GM18951 (cell line): ENCODE measurements around the gene SBNO2.

Experiments used
- POLR2A ChIP-seq: IDR thresholded peaks from 4 replicates; pipeline ENCODE4 v1.6.1; 2011; ENCODE audit warnings: mild to moderate bottlenecking; ENCODE audit not compliant: insufficient read length, insufficient read depth; ENCODE audit errors: extremely low read depth
- in situ Hi-C: fragments of 300-500 bp; cut with MboI; formaldehyde crosslinking; loops from one replicate; pipeline ENCODE4 v1.12.0; 2022; ENCODE audit warnings: low sequenced_read_pairs, mixed read lengths, inconsistent platforms; ENCODE audit not compliant: unreplicated experiment

Gene SBNO2

GRCh38 chr19:1064661-1065605 is 109.1 kb downstream of the SBNO2 start:
- in situ Hi-C loops: no loop called here
- TF ChIP-seq POLR2A: no peak

- TF ChIP-seq POLR2A: no peak
- in situ Hi-C loops: no loop called here
Measured at GRCh38 chr19:1063909-1064660, 110.0 kb downstream of the SBNO2 start.

- TF ChIP-seq POLR2A: no peak
- in situ Hi-C loops: no loop called here
Measured at GRCh38 chr19:1063030-1063908, 110.8 kb downstream of the SBNO2 start.

- in situ Hi-C loops: no loop called here
Measured at GRCh38 chr19:1062387-1063029, 111.6 kb downstream of the SBNO2 start.

GRCh38 chr19:1061987-1062386 is 112.1 kb downstream of the SBNO2 start:
- in situ Hi-C loops: no loop called here

More at GRCh38 chr19:1062387-1063029, 111.6 kb downstream of the SBNO2 start:
- no peak for TF ChIP-seq POLR2A

GRCh38 chr19:1060689-1061088 is 113.4 kb downstream of the SBNO2 start:
- TF ChIP-seq POLR2A: no peak
- in situ Hi-C loops: no loop called here

More at GRCh38 chr19:1061987-1062386, 112.1 kb downstream of the SBNO2 start:
- TF ChIP-seq POLR2A: no peak

GRCh38 chr19:1058112-1058511 is 116.0 kb downstream of the SBNO2 start:
- in situ Hi-C loops: no loop called here
- TF ChIP-seq POLR2A: no peak
